ENCODE measurements around the gene ETV6.

The ETV6 gene

DNA sequence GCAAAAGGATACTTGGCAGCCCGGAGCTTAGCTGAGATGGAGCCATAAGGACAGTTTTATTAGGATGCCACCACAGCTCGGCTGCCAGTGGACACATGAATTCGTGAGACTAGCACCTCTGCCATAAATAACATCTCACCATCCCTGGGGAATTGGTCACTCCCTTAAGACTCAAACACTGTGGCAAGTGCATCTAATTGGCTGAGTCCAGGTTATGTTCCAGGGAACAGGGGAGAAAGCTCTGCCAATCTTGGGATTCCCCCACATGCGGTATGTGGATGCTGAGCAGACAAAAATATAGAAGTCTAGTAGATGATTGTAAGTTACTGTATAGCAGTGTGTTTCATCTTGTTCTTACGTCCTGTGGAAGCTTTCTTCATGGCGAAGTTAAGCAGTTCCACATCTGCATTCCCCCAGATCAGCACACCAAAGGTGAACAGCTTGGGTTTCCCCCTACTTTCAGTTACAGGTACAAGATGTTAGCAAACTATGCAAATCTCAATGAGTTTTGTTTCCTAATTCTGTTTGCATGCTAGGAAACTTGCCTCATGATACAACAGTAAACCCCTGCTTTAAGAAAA lies 131.1 kb downstream of the ETV6 start:
- H3K4me1 Mint-ChIP-seq: peaks cover 53% of the 10 kb centered on the region
- H3K4me3 Mint-ChIP-seq: no peak overlapping the region
- peaks cover 43% of the 10 kb centered on the region for H3K36me3 Mint-ChIP-seq
- no peak for DNase-seq
- CTCF ChIA-PET: interaction anchor here (0.7 to 1.5 kb wide), 4 partner anchors 17 to 131 kb away, joined by 3 read pairs; partner anchors contain the start of gene ETV6
- H3K27me3 Mint-ChIP-seq: no peaks in the 10 kb centered on the region
- no peaks in the 10 kb centered on the region for H3K9me3 Mint-ChIP-seq
- no peak overlapping the region for H3K27ac Mint-ChIP-seq

GRCh38 chr12:11782914-11783420 lies 133.5 kb downstream of the ETV6 start:
- Mint-ChIP-seq H3K27ac (no peak overlapping the region), H3K36me3 (peaks cover 32% of the 10 kb centered on the region), H3K9me3 (no peaks in the 10 kb centered on the region), H3K27me3 (no peaks in the 10 kb centered on the region), H3K4me3 (no peak overlapping the region), H3K4me1 (peaks cover 40% of the 10 kb centered on the region)
- DNase-seq: no peak
- CTCF ChIA-PET: no interaction called here

GRCh38 chr12:11785712-11786111 lies 136.2 kb downstream of the ETV6 start:
- no peaks in the 10 kb centered on the region for H3K27me3 Mint-ChIP-seq
- H3K4me3 Mint-ChIP-seq: no peak overlapping the region
- no peak overlapping the region for H3K27ac Mint-ChIP-seq
- DNase-seq: no peak
- CTCF ChIA-PET: no interaction called here
- peaks cover 30% of the 10 kb centered on the region for H3K36me3 Mint-ChIP-seq
- peaks cover 17% of the 10 kb centered on the region for H3K4me1 Mint-ChIP-seq
- H3K9me3 Mint-ChIP-seq: no peaks in the 10 kb centered on the region

DNA sequence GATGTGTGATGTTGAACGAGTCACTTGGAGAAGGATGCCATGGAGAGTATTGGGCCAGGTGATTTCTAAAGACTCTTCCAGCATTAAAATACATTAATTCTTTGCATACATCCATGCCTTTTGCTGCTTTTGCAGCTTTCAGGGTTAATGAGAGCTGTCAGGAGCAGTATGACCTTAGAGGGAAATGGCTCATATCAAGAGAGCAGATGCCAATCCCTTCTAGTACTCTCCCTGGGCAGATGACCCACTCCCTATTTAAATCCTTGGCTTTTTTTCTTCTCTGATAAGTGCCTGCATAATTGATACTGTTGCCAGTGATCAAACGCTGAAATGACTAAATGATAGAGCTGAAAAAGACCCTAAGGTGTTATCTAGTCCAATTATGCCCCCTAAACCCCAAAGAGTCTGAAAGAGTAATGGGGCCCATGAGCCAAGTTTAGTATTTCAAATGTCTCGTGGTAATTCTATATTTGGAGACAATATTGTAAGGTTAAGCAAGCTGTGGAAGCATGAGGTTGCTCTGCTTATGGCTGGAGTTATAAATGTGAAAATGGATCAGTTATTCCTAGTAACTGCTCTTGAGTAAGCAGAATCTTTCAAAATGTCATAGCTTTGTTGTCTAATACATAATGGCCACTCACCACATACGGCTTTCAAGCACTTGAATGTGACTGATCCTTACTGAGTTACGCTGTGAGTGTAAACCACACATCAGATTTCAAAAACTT lies 137.3 kb downstream of the ETV6 start:
- H3K36me3 Mint-ChIP-seq: peaks cover 33% of the 10 kb centered on the region
- H3K4me1 Mint-ChIP-seq: peaks cover 10% of the 10 kb centered on the region
- H3K27me3 Mint-ChIP-seq: no peaks in the 10 kb centered on the region
- no peaks in the 10 kb centered on the region for H3K9me3 Mint-ChIP-seq
- no peak overlapping the region for H3K27ac Mint-ChIP-seq
- no peak for DNase-seq
- CTCF ChIA-PET: no interaction called here
- no peak overlapping the region for H3K4me3 Mint-ChIP-seq

- peaks cover 10% of the 10 kb centered on the region for H3K4me1 Mint-ChIP-seq
- DNase-seq: no peak
- no peak overlapping the region for H3K4me3 Mint-ChIP-seq
- H3K27ac Mint-ChIP-seq: no peak overlapping the region
- no peaks in the 10 kb centered on the region for H3K27me3 Mint-ChIP-seq
- no peaks in the 10 kb centered on the region for H3K9me3 Mint-ChIP-seq
- CTCF ChIA-PET: no interaction called here
- peaks cover 37% of the 10 kb centered on the region for H3K36me3 Mint-ChIP-seq
Measured at GRCh38 chr12:11787437-11787836, 138.0 kb downstream of the ETV6 start.

DNA sequence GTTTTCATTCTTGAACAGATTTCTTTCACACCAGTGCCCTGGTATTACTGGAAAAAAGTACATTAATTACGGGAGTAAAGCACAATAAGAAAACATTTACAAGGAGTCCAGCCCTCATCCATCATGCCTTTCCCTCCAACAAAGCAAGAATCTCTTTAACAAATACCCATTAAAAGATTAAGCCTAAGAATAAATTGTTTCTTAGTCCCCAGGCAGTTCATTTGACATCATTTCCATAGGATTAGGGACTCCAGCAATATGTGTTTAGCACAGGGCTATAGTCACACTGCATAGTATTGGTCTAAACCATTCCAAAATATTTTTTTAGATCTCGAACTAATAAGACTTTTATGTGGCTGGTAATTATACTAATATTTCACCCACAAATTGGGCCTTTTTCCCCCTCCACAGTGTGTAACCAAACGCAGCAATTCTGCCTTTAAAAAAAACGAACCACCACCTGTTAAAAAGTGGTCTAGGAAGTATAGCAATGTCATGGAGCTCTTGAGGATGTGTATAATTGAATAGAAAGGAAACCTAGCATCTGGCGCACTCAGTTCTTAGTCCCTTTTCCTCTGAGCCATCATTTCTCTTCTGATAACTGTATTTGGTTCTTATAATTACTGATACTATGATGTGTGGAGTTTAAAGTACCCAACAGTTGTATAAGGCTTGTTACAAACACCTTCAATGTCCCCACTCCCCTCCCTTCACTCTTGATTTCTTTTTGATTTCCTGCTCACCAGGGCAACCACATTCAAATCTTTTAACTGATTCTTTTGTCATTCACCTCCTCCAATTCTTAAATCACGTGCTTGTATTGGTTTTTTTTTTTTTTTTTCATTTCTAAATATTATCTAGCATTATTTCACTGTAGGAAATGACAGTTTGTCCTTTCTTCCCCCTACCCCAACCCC lies 138.7 kb downstream of the ETV6 start:
- CTCF ChIA-PET: no interaction called here
- no peak for DNase-seq
- Mint-ChIP-seq H3K36me3 (peaks cover 32% of the 10 kb centered on the region), H3K4me1 (peaks cover 5% of the 10 kb centered on the region), H3K4me3 (no peak overlapping the region), H3K27ac (no peak overlapping the region), H3K9me3 (no peaks in the 10 kb centered on the region), H3K27me3 (no peaks in the 10 kb centered on the region)

- Mint-ChIP-seq H3K36me3 (peaks cover 42% of the 10 kb centered on the region), H3K27ac (no peak overlapping the region), H3K9me3 (no peaks in the 10 kb centered on the region), H3K4me3 (no peak overlapping the region), H3K27me3 (no peaks in the 10 kb centered on the region), H3K4me1 (peaks cover 21% of the 10 kb centered on the region)
- no peak for DNase-seq
- CTCF ChIA-PET: interaction anchor here (0.7 to 0.8 kb wide), 2 partner anchors 20 to 218 kb away, joined by 3 read pairs; no protein-coding TSS in a partner anchor
Measured at GRCh38 chr12:11793921-11794710, 144.6 kb downstream of the ETV6 start.

GRCh38 chr12:11794751-11795150 lies 145.3 kb downstream of the ETV6 start:
- no peak overlapping the region for H3K27ac Mint-ChIP-seq

DNA sequence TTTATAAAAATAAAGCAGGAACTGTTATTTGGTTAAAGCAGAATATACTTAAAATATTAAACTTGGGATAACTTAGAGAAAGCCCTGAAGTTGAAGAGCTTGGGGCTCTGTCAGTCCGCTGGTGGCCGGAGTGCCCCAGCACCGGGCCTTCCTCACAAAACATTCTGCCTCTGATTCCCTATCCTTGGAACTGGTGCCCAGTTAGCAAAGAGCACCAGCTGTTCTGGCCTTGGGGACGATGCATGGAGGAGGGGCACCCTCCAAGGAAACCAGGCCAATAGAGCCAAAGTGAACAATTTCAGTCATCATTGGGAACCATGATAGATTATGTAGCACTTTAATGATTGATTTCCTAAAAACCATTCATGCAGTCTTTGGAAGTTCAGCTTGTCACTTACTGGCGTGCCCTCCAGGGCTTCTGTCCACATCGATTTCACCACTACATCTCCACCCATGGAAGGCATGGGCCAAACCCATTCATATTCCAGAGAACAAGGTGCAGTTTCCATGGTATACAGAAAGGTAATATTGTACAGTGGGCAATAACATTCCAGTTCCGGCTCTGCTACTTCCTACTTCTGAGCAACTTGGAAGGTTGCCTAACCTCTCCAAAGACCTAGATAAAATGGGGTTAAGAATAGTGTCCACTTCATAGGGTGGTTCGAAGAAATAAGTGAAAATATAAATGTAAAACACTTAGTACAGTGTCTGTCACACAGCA lies 145.9 kb downstream of the ETV6 start:
- Mint-ChIP-seq H3K36me3 (peaks cover 36% of the 10 kb centered on the region), H3K4me1 (peaks cover 25% of the 10 kb centered on the region)
- CTCF ChIA-PET: interaction anchor here (0.8 kb wide), 1 partner anchor 216 kb away, joined by 3 read pairs; no protein-coding TSS in a partner anchor

More at GRCh38 chr12:11794751-11795150, 145.3 kb downstream of the ETV6 start:
- Mint-ChIP-seq H3K27me3 (no peaks in the 10 kb centered on the region), H3K9me3 (no peaks in the 10 kb centered on the region), H3K4me3 (no peak overlapping the region), H3K36me3 (peaks cover 36% of the 10 kb centered on the region), H3K4me1 (peaks cover 24% of the 10 kb centered on the region)
- CTCF ChIA-PET: interaction anchor here (0.8 kb wide), 1 partner anchor 217 kb away, joined by 3 read pairs; no protein-coding TSS in a partner anchor
- DNase-seq: no peak

GRCh38 chr12:11795913-11796459 lies 146.5 kb downstream of the ETV6 start:
- Mint-ChIP-seq H3K27ac (no peak overlapping the region), H3K9me3 (no peaks in the 10 kb centered on the region), H3K4me1 (peaks cover 26% of the 10 kb centered on the region), H3K4me3 (no peak overlapping the region), H3K27me3 (no peaks in the 10 kb centered on the region), H3K36me3 (peaks cover 35% of the 10 kb centered on the region)
- no peak for DNase-seq
- CTCF ChIA-PET: no interaction called here

More for the DNA sequence above, 145.9 kb downstream of the ETV6 start:
- H3K27ac Mint-ChIP-seq: no peak overlapping the region
- DNase-seq: no peak
- no peaks in the 10 kb centered on the region for H3K9me3 Mint-ChIP-seq
- no peaks in the 10 kb centered on the region for H3K27me3 Mint-ChIP-seq
- no peak overlapping the region for H3K4me3 Mint-ChIP-seq

DNA sequence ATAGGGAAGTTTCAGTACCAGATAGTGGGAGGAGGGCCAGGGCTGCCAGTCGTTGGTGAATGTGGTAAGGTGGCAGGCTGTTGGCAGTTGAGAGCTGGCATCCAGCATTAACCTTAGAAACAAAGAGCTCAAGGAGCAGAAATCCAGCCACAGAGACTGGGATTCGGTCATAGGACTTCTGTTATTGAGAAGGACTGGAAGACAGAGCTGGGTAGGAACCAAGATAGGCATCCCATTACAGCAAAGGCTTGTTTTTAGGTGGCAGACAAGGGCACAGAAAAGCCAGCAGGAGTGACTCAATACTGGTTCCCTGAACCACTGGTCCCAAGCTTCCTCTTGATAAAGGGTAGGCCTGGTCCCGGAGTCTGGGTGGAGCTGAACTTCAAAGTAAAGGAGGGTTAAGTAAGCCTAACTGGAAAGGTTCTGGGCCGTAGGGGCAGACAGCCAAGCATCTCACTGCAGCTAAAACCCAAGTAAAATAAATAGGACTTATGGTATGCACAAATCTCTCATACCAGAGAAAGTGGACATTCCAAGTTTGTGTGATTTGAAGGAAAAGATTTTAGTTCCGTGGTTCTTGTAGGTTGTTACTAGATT lies 147.9 kb downstream of the ETV6 start:
- H3K36me3 Mint-ChIP-seq: peaks cover 29% of the 10 kb centered on the region
- H3K4me3 Mint-ChIP-seq: no peak overlapping the region
- CTCF ChIA-PET: no interaction called here
- peaks cover 34% of the 10 kb centered on the region for H3K4me1 Mint-ChIP-seq
- DNase-seq: no peak
- no peaks in the 10 kb centered on the region for H3K9me3 Mint-ChIP-seq
- H3K27me3 Mint-ChIP-seq: no peaks in the 10 kb centered on the region
- no peak overlapping the region for H3K27ac Mint-ChIP-seq

DNA sequence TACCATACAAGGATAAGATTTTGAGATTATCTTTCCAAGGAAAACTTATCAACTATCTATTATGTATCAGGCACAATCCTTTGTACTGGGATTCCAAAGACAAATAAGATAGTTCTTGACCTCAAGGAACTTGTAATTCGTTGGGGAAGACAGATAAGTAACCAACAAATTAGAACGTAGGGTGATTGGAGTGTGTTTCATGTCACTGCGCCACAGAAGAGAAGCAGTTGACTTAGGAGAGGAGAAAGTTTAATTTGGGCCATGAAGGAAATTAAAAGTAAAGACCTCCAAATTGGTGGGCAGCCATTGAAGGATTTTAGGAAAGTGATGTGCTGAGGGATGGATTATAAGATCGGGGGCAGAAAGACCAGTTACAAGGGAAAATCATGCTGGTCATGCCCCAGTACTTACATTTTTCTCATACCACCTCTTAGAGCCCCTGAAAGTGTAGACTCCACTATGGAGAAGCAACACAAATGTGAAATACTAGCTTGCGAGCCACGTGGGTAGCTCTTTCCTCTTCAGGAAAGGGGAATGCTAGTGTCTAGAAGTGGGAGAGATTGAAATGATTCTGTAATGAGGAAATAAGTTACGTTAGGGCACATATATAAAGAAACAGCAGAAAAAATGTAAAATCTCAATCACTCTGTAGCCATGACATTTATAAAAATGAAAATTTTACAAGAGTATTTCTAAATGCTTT lies 148.7 kb downstream of the ETV6 start:
- Mint-ChIP-seq H3K9me3 (no peaks in the 10 kb centered on the region), H3K4me1 (peaks cover 34% of the 10 kb centered on the region), H3K27me3 (no peaks in the 10 kb centered on the region), H3K36me3 (peaks cover 34% of the 10 kb centered on the region), H3K27ac (no peak overlapping the region), H3K4me3 (no peak overlapping the region)
- CTCF ChIA-PET: no interaction called here
- no peak for DNase-seq
